ENCODE measurements around the gene UGT1A4.

Gene UGT1A4

DNA sequence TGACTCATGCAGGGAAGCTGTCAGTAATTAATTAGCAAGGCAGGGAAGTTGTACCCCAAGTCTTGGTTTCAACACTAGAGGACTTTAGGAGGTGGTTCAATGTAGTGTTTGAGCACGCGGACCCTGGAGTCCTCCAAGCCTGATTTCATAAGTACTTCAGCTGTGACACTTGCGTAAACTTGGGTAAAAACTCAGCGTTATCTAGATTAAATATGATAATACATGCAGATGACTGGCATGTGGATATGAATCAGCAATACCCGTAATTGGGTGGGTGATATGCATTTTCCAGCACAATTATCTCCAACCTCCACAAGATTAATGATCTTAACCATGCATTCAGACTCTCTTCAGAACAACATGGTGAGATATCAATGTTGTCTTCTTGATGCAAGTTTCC, 31.6 kb upstream of the UGT1A4 start:
- 86% methylated on average over 5 of the region's 5 CpGs for WGBS
- Histone ChIP-seq H3K9ac (ENCODE audit: low read depth, low read length) (no peak overlapping the region), H3K4me1 (ENCODE audit: insufficient read depth, low read length) (no peaks in the 10 kb centered on the region; the same call in 1 of the 2 replicates), H3K27me3 (ENCODE audit: insufficient read depth, low read length) (no peaks in the 10 kb centered on the region), H3K36me3 (ENCODE audit: insufficient read depth, low read length) (no peaks in the 10 kb centered on the region), H3K4me3 (ENCODE audit: low read length) (no peak overlapping the region), H3K27ac (ENCODE audit: low read depth, low read length) (no peak overlapping the region), H3K9me3 (ENCODE audit: insufficient read depth, low read depth, low read length) (no peaks in the 10 kb centered on the region)

DNA sequence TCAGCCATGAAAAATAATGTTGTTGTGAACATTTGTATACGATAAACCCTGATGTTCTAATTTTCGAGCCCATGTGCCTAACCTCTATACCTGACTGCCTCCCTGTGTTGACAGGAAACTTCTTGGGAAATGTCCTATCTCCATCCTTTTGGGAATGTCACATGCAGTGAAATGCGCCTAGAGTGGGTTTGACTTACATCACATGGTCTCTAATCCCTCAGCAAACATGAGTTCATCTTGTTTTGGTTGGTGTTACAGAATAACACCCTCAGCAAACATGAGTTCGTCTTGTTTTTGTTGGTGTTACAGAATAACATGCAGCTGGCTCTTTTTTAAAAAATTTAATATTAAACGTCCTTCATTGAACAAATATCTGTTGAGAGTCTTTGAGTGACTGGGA, 30.2 kb upstream of the UGT1A4 start:
- Histone ChIP-seq H3K27me3 (ENCODE audit: insufficient read depth, low read length) (no peaks in the 10 kb centered on the region), H3K36me3 (ENCODE audit: insufficient read depth, low read length) (no peaks in the 10 kb centered on the region), H3K4me3 (ENCODE audit: low read length) (no peak overlapping the region), H3K9me3 (ENCODE audit: insufficient read depth, low read depth, low read length) (no peaks in the 10 kb centered on the region), H3K9ac (ENCODE audit: low read depth, low read length) (no peak overlapping the region), H3K4me1 (ENCODE audit: insufficient read depth, low read length) (no peaks in the 10 kb centered on the region; the same call in 1 of the 2 replicates), H3K27ac (ENCODE audit: low read depth, low read length) (no peak overlapping the region)
- 99% methylated on average over 3 of the region's 5 CpGs for WGBS

DNA sequence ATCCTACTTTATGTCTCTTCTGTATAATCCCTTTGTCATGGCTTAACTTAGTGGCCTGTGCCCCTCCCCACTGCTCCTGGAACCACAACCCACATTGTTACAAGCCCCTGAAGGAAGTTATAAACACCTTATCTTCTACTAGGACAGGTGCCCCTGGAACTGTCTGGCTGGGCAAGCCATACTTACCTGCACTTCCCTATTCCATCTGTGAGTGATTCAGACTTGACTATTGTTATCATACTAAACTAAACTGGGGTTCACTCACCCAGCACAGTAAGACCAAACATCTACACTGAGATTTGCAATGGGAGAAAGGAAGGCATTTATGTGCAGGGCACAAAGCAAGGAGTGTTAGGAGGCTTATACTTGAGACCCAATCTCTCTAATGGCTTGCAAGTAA, 29.5 kb upstream of the UGT1A4 start:
- Histone ChIP-seq H3K27ac (ENCODE audit: low read depth, low read length) (no peak overlapping the region), H3K36me3 (ENCODE audit: insufficient read depth, low read length) (no peaks in the 10 kb centered on the region), H3K4me1 (ENCODE audit: insufficient read depth, low read length) (no peaks in the 10 kb centered on the region; the same call in 1 of the 2 replicates), H3K9ac (ENCODE audit: low read depth, low read length) (no peak overlapping the region), H3K4me3 (ENCODE audit: low read length) (no peak overlapping the region), H3K9me3 (ENCODE audit: insufficient read depth, low read depth, low read length) (no peaks in the 10 kb centered on the region), H3K27me3 (ENCODE audit: insufficient read depth, low read length) (no peaks in the 10 kb centered on the region)

DNA sequence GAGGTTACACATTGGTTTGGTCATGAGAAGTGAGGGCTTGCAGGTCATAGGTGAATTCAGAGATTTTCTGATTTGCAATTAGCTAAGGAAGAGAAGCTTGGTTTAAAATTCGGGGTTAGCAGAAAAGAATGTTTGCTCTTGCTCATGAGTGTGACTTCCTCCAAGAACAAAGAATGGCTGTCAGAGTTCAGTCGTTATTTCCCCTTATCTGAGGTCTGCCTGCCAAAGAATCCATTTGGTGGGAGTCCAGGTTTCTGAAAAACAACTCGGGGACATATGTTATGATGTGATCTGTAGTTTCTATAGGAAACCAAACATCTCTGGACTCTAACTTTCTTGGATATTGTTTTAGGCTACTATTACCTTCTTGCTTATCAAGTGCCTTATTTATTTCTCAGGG, 29.0 kb upstream of the UGT1A4 start:
- H3K4me1 ChIP-seq (ENCODE audit: insufficient read depth, low read length): no peaks in the 10 kb centered on the region; the same call in 1 of the 2 replicates
- no peak overlapping the region for H3K27ac ChIP-seq (ENCODE audit: low read depth, low read length)
- WGBS: 64% methylated on average over 3 of the region's 3 CpGs
- no peak overlapping the region for H3K9ac ChIP-seq (ENCODE audit: low read depth, low read length)
- H3K27me3 ChIP-seq (ENCODE audit: insufficient read depth, low read length): no peaks in the 10 kb centered on the region
- no peak overlapping the region for H3K4me3 ChIP-seq (ENCODE audit: low read length)
- H3K9me3 ChIP-seq (ENCODE audit: insufficient read depth, low read depth, low read length): no peaks in the 10 kb centered on the region
- no peaks in the 10 kb centered on the region for H3K36me3 ChIP-seq (ENCODE audit: insufficient read depth, low read length)

GRCh38 chr2:233690444-233690843, 28.1 kb upstream of the UGT1A4 start:
- no peak overlapping the region for H3K9ac ChIP-seq (ENCODE audit: low read depth, low read length)
- no peaks in the 10 kb centered on the region; the same call in 1 of the 2 replicates for H3K4me1 ChIP-seq (ENCODE audit: insufficient read depth, low read length)
- H3K27ac ChIP-seq (ENCODE audit: low read depth, low read length): no peak overlapping the region
- H3K9me3 ChIP-seq (ENCODE audit: insufficient read depth, low read depth, low read length): no peaks in the 10 kb centered on the region
- no peaks in the 10 kb centered on the region for H3K27me3 ChIP-seq (ENCODE audit: insufficient read depth, low read length)
- no peaks in the 10 kb centered on the region for H3K36me3 ChIP-seq (ENCODE audit: insufficient read depth, low read length)
- no peak overlapping the region for H3K4me3 ChIP-seq (ENCODE audit: low read length)
- WGBS: 93% methylated on average over 4 of the region's 4 CpGs

DNA sequence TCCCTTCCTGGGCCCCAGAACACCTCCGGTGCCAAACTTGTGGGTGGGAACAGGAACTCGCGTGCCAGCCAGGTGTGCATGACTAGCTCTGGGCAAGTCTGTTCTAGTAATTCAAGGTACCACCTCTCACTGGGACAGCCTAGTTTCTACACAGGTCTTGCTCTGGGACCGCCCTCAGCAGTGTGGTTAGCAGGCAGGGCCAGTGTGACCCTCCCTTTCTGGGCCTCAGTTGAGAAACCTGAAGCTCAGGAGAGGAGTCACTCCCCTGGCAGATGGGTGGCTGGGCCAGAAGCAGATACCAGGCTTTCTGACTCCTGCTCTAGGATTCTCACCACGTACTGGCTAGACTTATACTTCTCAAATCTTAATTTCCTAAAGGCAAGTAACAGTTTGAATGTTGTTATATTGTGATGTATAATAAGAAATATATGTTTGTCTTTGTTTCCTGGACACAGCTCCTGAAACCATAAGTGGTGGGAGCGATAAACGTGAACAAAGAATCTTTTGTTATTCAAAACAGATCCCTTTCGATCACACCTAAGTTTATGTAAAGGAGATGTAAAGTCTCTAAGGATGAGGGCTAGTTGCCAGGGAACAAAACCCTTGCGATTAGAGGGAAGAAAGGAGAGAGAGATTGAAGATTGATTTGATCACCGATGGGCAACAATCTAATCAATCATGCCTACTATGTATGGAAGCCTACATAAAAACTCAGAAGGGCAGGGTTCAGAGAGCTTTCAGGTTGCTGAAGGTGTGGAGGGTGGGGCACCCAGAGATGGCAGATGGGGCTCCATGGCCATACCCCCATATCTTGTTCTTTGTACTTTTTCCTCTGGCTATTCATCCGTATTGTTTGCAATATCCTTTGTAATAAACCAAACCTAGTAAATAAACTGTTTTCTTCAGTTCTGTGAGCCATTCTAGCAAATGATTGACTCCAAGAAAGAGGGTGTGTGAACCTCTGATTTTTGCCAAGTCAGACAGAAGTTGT, 26.8 kb upstream of the UGT1A4 start:
- Histone ChIP-seq H3K27me3 (ENCODE audit: insufficient read depth, low read length) (no peaks in the 10 kb centered on the region), H3K4me1 (ENCODE audit: insufficient read depth, low read length) (no peaks in the 10 kb centered on the region; the same call in 1 of the 2 replicates), H3K36me3 (ENCODE audit: insufficient read depth, low read length) (no peaks in the 10 kb centered on the region), H3K9me3 (ENCODE audit: insufficient read depth, low read depth, low read length) (no peaks in the 10 kb centered on the region), H3K27ac (ENCODE audit: low read depth, low read length) (no peak overlapping the region), H3K4me3 (ENCODE audit: low read length) (no peak overlapping the region), H3K9ac (ENCODE audit: low read depth, low read length) (no peak overlapping the region)
- 81% methylated on average over 10 of the region's 11 CpGs for WGBS

DNA sequence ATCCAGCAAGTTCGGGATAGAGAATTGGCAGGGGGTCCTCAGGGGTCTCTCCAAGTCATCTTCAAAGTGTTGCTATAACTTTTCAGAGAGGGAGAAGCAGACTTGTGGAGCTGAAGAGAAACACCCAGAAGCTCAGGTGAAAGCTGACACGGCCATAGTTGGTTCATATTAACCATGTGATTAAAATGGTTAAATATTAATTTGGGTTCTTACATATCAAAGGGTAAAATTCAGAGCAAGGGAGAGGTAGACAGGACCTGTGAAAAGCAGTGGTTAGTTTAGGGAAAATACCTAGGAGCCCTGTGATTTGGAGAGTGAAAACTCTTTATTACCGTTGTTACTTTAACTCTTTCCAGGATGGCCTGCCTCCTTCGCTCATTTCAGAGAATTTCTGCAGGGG, 25.9 kb upstream of the UGT1A4 start, which contains the start of gene UGT1A6:
Gene UGT1A6, plus strand, starts transcription at position 243 of the 400 bp plus-strand sequence. Its CDS starts 115 bp downstream, at position 358.
- Histone ChIP-seq H3K4me1 (ENCODE audit: insufficient read depth, low read length) (no peaks in the 10 kb centered on the region; the same call in 1 of the 2 replicates), H3K27me3 (ENCODE audit: insufficient read depth, low read length) (no peaks in the 10 kb centered on the region), H3K9me3 (ENCODE audit: insufficient read depth, low read depth, low read length) (no peaks in the 10 kb centered on the region), H3K27ac (ENCODE audit: low read depth, low read length) (no peak within 1 kb of the TSS), H3K9ac (ENCODE audit: low read depth, low read length) (no peak within 1 kb of the TSS), H3K36me3 (ENCODE audit: insufficient read depth, low read length) (no peaks in the 10 kb centered on the region), H3K4me3 (ENCODE audit: low read length) (no peak within 1 kb of the TSS)
- 95% methylated on average over 4 of the region's 4 CpGs for WGBS

- Histone ChIP-seq H3K9me3 (ENCODE audit: insufficient read depth, low read depth, low read length) (no peaks in the 10 kb centered on the region), H3K4me3 (ENCODE audit: low read length) (no peak overlapping the region), H3K9ac (ENCODE audit: low read depth, low read length) (no peak overlapping the region), H3K27me3 (ENCODE audit: insufficient read depth, low read length) (no peaks in the 10 kb centered on the region), H3K27ac (ENCODE audit: low read depth, low read length) (no peak overlapping the region), H3K36me3 (ENCODE audit: insufficient read depth, low read length) (no peaks in the 10 kb centered on the region), H3K4me1 (ENCODE audit: insufficient read depth, low read length) (no peaks in the 10 kb centered on the region; the same call in 1 of the 2 replicates)
- 79% methylated on average over 6 of the region's 6 CpGs for WGBS
Observed at GRCh38 chr2:233693963-233694362, 24.6 kb upstream of the UGT1A4 start.

- H3K4me3 ChIP-seq (ENCODE audit: low read length): no peak overlapping the region
- no peak overlapping the region for H3K9ac ChIP-seq (ENCODE audit: low read depth, low read length)
- 84% methylated on average over 4 of the region's 4 CpGs for WGBS
- peaks cover 7% of the 10 kb centered on the region; the same call in 1 of the 2 replicates for H3K4me1 ChIP-seq (ENCODE audit: insufficient read depth, low read length)
- no peaks in the 10 kb centered on the region for H3K9me3 ChIP-seq (ENCODE audit: insufficient read depth, low read depth, low read length)
- H3K27me3 ChIP-seq (ENCODE audit: insufficient read depth, low read length): no peaks in the 10 kb centered on the region
- H3K27ac ChIP-seq (ENCODE audit: low read depth, low read length): no peak overlapping the region
- H3K36me3 ChIP-seq (ENCODE audit: insufficient read depth, low read length): no peaks in the 10 kb centered on the region
Observed at GRCh38 chr2:233698740-233699139, 19.8 kb upstream of the UGT1A4 start.

DNA sequence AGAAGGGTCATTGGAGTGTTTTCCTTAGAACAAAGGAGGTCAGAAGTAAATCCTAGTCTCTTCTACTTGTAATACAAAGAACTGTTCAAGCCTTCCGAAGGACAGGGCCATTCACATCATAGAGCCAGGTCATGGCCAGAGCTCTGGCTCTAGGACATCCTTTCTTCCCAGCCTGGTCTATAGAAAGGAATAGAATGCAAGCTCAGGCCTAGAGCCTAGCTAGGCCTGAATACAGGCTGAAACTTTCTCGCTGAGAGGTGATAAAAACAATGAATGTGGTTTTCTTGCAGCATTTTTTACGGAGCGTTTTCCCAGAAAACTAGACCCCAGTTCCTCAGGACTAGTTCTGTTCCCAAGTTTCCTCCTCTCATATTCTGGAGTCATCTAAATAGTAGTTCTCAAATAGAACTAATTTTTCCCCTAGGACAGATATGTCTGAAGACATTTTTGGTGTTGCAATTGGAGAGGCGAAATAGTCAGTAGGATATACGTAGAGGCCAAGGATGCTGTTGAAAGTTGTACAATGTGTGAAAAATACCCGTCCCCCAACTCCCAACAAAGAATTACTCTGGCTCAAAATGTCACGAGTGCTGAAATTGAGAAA, 19.0 kb upstream of the UGT1A4 start:
- H3K27me3 ChIP-seq (ENCODE audit: insufficient read depth, low read length): no peaks in the 10 kb centered on the region
- H3K9ac ChIP-seq (ENCODE audit: low read depth, low read length): peak overlapping the region; percentile 60; the same call in 1 of the 2 replicates
- peak overlapping the region; percentile 79 for H3K27ac ChIP-seq (ENCODE audit: low read depth, low read length)
- H3K9me3 ChIP-seq (ENCODE audit: insufficient read depth, low read depth, low read length): no peaks in the 10 kb centered on the region
- H3K4me3 ChIP-seq (ENCODE audit: low read length): no peak overlapping the region
- H3K4me1 ChIP-seq (ENCODE audit: insufficient read depth, low read length): peaks cover 7% of the 10 kb centered on the region; the same call in 1 of the 2 replicates
- no peaks in the 10 kb centered on the region for H3K36me3 ChIP-seq (ENCODE audit: insufficient read depth, low read length)
- 97% methylated on average over 5 of the region's 8 CpGs for WGBS

GRCh38 chr2:233700028-233700635, 18.4 kb upstream of the UGT1A4 start:
- H3K27ac ChIP-seq (ENCODE audit: low read depth, low read length): peak overlapping the region; percentile 79
- H3K4me3 ChIP-seq (ENCODE audit: low read length): no peak overlapping the region
- peak overlapping the region; percentile 60; the same call in 1 of the 2 replicates for H3K9ac ChIP-seq (ENCODE audit: low read depth, low read length)

More at GRCh38 chr2:233700028-233700635, 18.4 kb upstream of the UGT1A4 start:
- H3K36me3 ChIP-seq (ENCODE audit: insufficient read depth, low read length): no peaks in the 10 kb centered on the region
- no peaks in the 10 kb centered on the region for H3K27me3 ChIP-seq (ENCODE audit: insufficient read depth, low read length)
- no peaks in the 10 kb centered on the region for H3K9me3 ChIP-seq (ENCODE audit: insufficient read depth, low read depth, low read length)
- peaks cover 7% of the 10 kb centered on the region; the same call in 1 of the 2 replicates for H3K4me1 ChIP-seq (ENCODE audit: insufficient read depth, low read length)
- 69% methylated on average over 1 of the region's 1 CpG for WGBS

Measured in HUES64 (cell line).